HG03159 (cell line): ENCODE measurements around the gene EVPL.
"Not testable (repeated sequence)": the region's sequence is repeated elsewhere in the genome, so short reads cannot be mapped to it uniquely, and the experiment has no call there.

ENCODE experiments used
- ATAC-seq: cut with Tn5 transposase; IDR thresholded peaks from one replicate; pipeline ENCODE4 v1.9.1; 2021; ENCODE audit warnings: mild to moderate bottlenecking, moderate library complexity; ENCODE audit not compliant: unreplicated experiment

The EVPL gene

DNA sequence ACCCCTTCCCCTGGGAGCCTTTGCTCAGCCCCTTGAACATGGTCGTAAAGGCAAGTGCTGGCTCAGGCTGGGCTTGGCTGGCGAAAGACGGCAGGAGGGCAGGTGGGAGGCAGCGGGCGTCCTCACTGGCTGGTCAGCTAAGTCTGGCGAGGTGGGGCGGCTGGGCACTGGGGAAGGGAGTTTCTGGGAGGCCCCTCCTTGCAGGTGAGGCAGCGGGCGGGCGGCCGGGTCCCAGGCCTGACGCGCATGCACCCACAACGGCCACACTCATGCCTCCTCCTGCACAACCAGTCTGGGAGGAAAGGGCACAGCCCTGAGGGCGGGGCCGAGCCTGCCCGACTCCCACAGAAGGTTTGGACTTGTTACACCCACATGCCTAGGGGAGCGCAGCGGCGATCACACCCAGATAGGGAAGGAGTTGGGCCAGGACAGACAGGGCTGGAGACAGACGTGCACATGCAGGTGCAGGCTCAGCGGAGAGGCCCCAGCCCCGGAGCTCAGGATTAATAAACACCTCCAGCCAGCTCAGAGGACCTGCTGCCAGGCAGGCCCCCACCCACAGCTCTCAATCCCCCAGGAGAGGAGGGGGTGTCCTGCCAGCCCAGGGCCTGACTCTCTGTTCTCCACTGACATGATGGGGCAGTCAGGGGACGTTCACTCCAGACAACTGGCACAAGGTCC, at the start of gene EVPL:
EVPL (minus strand) TSS at position 148 of the 681 bp plus-strand sequence; CDS start at position 40, 108 bp downstream.
- ATAC-seq: no peak

DNA sequence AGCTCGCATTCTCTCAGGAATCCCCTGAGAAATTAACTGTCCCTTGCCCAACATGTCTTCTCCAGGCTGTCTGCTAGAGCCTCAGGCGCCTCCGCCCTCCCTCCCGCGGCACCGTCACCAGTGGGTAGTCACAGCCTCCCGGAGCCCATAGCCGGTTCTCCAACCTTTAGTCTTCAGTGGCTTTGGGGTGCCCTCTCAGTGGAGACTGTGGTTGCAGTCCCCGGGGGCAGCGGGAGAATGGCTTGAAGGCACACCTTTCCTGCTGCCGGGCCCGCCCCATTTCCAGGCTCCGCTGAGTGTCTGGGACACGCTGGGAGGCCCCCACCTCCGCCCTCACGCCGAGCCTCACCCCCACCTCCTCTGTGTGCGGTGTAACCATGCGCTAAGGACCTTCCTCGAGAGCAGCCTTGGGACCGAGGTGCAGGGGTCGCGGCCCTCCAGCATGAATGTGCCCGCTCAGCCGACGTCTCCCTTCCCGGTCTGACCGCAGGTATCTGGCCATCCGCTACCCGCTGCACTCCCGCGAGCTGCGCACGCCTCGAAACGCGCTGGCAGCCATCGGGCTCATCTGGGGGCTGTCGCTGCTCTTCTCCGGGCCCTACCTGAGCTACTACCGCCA, 49.1 kb upstream of the EVPL start:
- ATAC-seq: no peak

DNA sequence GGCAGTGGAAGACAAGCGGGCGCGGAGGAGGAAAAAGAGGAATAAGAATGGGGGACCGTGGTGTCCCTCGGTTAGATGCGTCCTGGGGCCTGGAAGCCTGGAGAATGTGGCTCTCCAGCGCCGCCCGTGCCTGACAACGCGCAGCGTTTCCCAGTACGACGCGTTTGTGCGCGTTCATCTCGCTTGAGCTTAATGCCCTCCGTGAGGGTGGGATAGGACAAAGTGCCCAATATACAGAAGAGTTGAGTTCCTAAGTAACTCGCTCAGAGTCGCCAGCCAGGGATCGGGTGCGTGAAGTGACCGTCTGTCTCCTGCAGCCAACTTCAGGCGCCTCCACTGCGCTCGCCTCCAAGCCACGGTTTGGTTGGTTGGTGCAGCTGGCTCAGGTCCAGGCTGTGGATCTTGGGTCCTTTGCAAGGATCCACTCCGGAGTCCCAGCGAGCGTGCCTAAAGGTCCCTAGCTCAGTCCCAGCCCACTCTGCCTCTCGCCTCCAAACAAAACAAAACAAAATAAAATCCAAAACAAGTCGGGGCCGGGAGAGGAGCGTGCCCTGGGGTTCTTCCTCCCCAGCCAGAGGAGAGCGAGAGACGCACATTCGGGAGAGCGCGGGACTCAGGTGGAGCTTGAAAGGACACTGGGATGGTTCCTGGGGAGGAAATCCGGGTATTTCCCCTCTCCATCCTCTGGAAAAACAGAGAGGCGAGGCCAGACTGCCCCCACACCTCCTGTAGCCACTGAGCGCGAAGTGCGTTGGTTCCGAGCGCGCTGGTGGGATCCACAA, 48.4 kb upstream of the EVPL start:
- no peak for ATAC-seq

DNA sequence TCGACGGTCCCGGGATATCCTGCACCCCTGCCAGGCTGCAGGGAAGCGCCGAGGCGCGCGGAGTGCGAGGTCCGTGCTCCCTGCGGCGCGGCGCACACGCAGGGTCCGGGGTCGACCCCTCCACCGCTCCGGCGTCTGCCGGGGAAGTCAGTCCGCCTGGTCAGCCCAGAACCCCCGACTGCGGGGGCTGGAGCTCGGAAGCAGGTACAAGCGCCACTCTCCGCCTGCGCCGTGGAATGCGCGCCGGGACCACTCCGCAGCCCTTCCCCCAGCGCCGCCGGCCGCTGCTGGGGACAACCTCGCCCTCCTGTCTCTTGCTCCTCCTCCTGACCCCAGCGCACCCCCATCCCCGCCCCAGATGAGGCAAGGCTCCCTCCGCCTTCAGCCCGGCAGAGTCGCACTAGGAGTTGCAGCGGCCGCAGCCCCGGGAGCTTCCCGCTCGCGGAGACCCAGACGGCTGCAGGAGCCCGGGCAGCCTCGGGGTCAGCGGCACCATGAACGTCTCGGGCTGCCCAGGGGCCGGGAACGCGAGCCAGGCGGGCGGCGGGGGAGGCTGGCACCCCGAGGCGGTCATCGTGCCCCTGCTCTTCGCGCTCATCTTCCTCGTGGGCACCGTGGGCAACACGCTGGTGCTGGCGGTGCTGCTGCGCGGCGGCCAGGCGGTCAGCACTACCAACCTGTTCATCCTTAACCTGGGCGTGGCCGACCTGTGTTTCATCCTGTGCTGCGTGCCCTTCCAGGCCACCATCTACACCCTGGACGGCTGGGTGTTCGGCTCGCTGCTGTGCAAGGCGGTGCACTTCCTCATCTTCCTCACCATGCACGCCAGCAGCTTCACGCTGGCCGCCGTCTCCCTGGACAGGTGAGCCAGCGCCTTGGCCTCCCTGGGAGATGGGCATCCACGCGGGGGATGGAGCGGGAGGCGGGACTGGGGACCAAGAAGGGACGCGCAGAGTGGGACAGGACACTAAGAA, 47.6 kb upstream of the EVPL start, which contains the start of gene GALR2:
GALR2 (plus strand) TSS at position 392 of the 974 bp plus-strand sequence; CDS start at position 495, 103 bp downstream.
- no peak for ATAC-seq

DNA sequence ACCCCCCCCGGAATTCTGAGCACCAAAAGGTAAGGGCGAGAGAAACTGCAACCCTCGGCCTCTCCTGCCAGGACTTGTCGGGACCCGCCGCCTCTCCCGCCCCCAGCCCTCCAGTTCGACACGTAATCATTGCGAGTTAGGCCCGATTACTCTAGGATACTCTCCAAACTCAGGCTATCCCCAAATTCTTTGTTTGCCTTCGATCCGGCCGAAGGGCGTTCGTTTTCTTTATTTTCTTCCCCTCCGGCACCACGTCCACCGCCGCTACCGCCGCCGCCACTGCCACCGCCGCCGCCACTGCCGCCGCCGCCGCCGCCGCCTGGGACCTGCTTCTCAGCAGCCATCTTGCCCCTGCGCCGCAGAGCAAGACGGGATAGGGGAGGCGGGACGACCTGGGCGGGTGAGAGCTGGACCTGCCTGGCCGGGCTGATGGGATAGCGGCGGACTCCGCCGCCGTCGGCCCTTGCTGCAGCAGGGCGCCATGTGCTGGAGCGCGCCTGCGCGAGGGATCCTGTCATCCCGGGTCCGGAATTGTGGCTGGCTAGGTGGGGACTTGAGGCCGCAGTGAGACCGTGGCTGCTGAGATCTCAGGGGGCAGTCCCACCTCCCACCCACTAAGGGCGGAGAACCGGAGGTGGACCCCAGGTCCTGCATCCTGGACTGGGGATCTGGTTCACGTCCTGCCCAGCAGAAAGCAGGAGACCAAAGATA, 45.2 kb upstream of the EVPL start, which contains the start of gene SRP68:
SRP68 (minus strand) TSS at position 370 of the 711 bp plus-strand sequence; CDS start at position 344, 26 bp downstream.
- ATAC-seq: peak; percentile 75

DNA sequence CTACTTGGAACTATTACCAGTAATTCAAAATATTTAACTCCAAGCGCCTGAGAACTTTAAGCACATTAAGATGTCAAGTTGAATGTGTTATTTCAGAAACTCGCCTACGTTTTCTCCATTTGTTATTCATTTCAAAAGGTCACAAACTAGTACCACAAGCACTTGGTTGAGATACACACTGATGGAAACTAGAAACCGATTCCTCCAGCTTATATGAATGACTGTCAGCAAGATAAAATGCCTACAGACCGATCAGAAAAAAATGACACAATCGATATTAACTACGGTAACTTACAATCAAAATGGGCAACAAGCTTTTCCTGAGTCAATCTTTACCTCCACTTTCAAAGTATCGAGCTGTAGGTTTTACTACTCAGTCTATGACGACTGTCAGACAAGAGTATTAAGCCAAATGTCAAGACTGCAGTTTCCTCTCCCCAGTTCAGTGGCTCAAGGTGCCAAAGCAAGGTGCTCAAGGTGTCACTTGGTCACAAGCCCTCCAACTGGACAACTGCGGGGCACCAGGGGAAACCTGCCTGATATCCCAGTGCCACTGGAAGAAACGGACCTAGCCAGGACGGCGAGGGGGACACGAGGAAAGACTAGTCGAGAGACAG, 44.5 kb upstream of the EVPL start:
- ATAC-seq: no peak

DNA sequence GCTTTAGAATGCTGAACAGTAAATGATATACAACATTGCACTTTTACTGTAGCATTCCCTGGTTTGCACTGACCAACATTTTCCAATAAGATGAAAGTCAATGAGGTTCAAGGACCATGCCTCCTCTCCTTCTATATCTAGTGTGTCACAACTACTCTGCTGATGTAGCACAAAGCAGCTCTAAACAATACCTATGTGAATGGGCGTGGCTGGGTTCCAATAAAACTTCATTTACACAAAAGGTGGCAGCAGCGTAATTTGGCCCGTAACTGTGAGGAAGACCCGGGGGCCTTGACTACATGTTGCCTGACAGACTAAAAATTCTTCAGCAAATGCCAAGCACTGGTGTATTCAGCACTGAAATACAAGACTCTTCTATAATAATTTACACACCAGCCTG, 38.7 kb upstream of the EVPL start:
- ATAC-seq: no peak

DNA sequence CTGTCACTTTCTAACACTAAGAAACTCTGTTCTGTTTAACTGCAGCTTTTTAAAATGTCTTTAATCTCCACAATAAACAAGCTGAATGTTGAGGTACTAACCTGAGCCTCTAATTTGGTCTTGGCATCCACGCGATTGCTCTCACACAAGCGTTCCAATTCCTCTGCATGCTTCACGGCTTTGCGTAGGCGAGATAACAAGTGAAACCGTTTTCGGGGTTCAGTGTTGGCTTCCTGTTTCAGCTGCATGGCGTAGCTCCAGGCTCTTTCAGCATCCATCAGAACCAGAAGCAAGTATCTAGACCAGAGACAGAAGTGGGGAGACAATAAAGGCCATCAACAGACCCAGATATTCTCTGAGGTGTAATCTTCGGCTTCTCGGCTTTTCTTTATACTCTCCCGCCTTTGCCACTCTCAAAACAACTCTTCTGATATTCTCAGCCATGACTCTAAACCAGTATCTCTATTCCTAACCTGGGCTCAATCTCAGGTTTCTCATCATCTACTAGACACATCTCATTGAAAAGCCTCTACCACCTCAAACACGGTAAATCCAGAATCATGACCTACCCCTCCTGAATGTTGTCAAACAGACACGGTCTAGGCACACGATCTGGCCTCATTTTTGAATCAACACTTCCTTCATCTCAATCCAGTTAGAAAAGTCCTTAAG, 36.9 kb upstream of the EVPL start:
- no peak for ATAC-seq

DNA sequence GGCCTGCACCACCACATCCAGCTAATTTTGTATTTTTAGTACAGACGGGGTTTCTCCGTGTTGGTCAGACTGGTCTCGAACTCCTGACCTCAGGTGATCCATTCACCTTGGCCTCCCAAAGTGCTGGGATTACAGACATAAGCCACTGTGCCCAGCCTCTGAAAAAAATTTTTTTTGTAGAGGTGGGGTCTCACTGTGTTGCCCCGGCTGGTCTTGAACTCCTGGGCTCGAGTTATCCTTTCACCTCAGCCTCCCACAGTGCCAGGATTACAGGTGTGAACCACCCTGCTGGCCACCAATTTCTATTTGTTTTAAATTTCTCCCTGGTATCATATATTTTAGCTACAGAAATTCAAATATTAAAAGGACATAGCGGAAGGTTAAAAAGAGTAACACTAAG, 31.2 kb upstream of the EVPL start:
- not testable (repeated sequence) for ATAC-seq

DNA sequence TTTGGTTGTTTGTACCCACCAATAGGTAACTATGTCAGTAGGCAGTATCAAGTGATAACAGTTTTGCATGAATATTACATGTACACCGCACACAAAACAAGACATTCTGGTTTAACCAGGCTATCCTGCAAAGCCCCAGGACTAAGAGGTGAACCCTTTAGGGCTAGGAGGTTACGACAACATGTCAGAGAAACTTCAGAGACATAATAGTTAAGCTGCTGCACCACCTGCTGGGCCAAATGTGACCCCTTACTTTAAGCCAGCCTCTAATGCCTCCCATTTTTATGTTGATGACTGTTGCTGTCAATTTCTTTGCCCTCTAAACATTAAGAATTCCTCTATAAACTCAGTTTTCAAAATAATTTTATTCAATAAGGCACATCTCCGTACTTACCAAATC, 29.8 kb upstream of the EVPL start:
- ATAC-seq: no peak

DNA sequence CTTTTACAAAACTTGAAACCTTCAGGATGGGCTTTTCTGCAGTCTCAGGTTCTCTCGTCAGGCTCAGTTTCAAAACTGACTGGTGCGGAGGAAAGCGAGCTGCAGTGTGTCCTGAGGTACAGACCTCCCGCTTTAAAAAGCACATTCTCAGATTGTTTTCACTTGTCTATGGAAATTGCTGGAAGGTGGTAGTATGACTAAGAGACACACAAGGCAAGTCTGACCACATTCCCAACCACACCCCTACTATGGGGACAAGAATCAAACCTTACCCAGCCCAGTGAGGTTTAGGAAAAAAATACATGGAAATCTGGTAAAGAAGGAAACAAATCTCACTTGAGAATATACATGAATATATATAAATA, 27.0 kb upstream of the EVPL start:
- ATAC-seq: no peak

DNA sequence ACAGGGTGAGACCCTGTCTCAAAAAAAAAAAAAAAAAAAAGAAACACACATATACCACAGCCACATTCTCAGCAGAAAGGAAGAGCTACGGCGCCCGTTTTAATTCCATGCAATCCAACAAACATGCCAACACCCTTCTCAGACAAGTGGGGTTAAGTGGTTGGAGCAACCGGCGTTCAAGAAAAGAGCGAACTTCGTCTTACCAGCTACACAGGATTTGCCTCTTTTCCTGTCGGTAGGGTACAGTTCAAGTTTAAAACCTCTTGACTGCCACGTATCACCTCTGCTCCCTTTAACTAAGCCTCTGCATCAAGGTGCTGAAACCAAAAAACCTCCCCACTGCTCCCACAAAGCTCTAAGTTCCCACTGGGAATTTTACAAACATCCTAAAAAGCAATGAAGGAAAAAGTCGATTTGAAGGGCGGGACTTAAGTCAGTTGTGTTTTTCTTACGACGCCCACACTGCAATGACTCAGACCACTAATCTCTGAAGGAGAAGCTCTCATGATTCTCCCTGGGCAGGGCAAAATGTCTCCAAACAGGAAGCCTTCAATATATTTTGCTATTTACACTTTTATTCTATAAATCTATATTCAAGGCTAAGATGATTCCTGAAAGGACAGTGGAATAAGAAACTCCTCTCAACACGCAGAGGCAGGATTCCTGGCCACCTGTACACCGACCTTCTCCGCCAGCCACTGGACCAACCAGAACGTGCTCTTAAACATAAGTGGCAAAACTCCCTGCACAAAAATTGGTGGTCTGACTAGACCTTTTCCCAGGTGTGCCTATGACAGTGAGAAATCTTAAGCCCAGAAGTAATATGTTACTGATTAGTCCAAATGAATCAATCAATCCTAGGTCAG, 26.4 kb upstream of the EVPL start:
- ATAC-seq: no peak

DNA sequence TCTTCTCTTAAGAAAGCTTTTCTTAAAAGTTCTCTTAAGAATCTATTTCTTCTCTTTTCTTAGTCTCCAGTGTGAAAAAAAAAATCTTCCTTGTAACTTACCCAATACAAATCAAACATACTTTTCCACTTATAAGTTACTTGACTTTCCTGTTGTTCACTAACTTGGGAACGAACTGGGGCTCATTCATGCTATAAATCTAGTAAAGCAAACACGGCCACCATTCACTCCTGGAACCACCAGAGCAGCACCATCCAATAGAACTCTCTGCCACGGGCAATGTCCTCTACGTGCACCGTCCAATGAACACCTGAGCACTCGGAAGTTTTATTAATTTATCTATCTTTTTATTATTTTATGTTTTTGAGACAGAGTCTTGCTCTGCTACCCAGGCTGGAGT, 24.5 kb upstream of the EVPL start:
- no peak for ATAC-seq

DNA sequence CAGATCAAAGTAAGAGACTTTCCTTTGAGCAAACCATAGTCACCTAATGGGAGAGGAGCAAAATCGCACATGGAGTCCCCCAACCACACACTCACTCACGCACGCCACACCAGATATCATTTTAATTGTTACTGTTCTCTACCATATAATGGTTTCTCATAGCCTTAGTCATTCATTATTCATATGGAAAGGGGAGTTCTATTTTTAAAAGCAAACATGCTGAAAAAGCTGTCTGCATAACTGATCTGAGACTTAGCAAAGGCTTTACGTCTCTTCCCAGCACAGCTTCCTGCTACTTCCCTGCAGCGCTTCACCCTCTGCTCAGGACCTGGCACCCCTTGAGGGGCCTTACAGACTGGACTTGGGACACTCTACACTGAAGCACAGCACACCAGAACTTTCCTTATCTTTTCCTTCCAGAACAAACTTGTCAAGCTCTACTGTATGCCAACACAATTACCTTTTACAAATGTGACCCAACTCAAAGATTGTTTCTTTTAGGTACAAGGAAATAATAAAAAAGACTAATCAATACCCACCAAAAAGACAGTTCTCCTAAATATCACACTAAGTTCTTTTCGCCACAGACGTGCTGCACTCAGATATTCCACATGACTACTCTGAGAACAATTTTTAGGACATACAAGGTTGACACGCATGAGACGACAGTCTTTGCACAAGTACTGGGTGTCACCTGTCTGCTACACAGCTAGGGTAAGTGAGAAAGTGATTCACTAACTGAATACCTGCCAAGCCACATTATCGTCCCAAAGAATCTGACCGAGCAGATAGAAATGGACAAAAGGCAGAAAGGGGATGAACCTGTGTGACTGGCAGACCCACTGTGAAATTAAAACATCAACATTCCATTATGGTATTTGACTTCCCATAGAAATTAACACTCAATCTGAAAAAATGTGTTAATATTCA, 23.7 kb upstream of the EVPL start:
- no peak for ATAC-seq

DNA sequence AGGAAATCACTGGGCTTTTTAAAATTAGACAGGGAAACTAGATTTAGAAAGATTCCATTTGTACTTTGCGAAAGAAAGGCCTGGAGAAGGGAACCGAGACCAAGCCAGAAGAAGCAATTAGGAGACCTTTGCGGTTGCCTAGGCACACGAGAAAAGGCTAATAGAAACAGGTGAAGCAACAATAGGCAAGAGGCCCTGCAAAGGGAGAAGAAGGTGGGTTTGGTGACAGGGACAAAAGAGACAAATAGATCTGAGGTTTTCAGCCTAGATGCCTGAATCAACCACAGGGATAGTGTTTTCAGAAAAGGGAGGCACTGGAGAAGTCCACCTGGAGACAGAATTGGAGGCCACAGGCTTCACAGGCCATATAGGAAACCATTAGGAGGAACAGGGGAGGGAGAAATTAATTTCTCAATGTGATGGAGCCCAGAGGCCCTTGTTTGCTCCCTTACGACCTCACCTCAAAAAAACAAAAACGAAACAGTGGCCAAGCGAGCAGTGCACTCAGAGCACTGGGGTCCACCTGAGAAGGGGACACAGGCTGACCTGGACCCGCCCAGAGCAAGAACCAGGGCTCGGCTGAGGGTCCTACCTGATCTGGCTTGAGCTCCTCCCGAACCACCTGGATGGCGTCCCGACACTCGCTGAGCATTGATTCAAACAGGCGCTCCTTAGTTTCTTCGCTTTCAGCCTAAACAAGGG, 22.9 kb upstream of the EVPL start:
- ATAC-seq: no peak

DNA sequence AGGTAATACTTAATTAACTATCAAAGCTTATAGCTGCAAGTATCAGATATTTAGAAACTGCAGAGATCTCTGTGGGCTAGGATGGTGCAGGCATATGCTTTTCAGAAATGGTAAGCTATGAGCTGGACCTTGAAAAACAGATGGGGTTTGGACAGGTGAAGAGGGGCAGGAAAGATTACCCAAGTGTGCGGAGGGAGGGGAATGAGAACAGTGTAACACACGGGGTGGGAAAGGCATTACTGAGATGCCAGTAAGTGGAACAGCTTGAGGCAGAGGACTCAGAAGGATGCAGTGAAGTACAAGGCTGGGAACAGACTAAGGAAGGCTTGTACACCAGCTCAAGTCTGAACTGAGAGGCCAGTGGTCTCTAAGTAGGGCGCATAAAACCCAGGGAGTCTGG, 22.1 kb upstream of the EVPL start:
- ATAC-seq: no peak
